Fibroblast of lung (primary cell): ENCODE measurements around the gene RSPH9. TPM values are rescaled to one million over a fixed set of nuclear protein-coding genes. Genes with fewer than 3 reads are reported as not detected.

ENCODE experiments used
- DNase-seq, 2 donors: peaks; one replicate each; pipeline versions ENCODE4 v3.0.0 to v3.0.0-alpha.2; 2010; ENCODE audit warnings: low read depth in 2 of 2
- H2AFZ ChIP-seq: 2 replicates; pipeline ENCODE4 v1.5.1; 2012; ENCODE audit warnings: low read length, control low read depth, inconsistent platforms
- H3K27ac ChIP-seq: 2 replicates; pipeline ENCODE4 v1.5.1; 2011; ENCODE audit warnings: low read length, control low read depth; ENCODE audit not compliant: insufficient read depth
- H3K27me3 ChIP-seq: 2 replicates; pipeline ENCODE4 v1.5.1; 2011; ENCODE audit warnings: mild to moderate bottlenecking, low read length; ENCODE audit not compliant: control insufficient read depth, insufficient read depth
- H3K36me3 ChIP-seq: 2 replicates; pipeline ENCODE4 v1.5.1; 2011; ENCODE audit warnings: low read length; ENCODE audit not compliant: control insufficient read depth, insufficient read depth
- H3K4me1 ChIP-seq: 2 replicates; pipeline ENCODE4 v1.5.1; 2011; ENCODE audit warnings: low read length; ENCODE audit not compliant: control insufficient read depth, insufficient read depth; ENCODE audit errors: extremely low read depth
- H3K4me2 ChIP-seq: 2 replicates; pipeline ENCODE4 v1.5.1; 2011; ENCODE audit warnings: low read length, control low read depth; ENCODE audit not compliant: insufficient read depth; ENCODE audit errors: extremely low read depth
- H3K4me3 ChIP-seq, 4 experiments: fragments of 200-600 bp in 1 of 4; sonication (generic) in 1 of 4; replicated peaks in 1 of 4; 2 replicates each; pipeline ENCODE4 v1.5.1; 2011 to 2016; ENCODE audit warnings: low read length in 4 of 4, low read depth in 3 of 4, mild to moderate bottlenecking in 3 of 4, control low read depth in 2 of 4, inconsistent platforms in 1 of 4, mixed read lengths in 1 of 4; ENCODE audit not compliant: insufficient read depth in 1 of 4; ENCODE audit errors: control extremely low read depth in 1 of 4
- H3K79me2 ChIP-seq: 2 replicates; pipeline ENCODE4 v1.5.1; 2012; ENCODE audit warnings: mild to moderate bottlenecking, low read length, inconsistent platforms; ENCODE audit not compliant: control insufficient read depth, insufficient read depth
- H3K9ac ChIP-seq: 2 replicates; pipeline ENCODE4 v1.5.1; 2011; ENCODE audit warnings: mild to moderate bottlenecking, low read length, control low read depth; ENCODE audit not compliant: insufficient read depth
- H3K9me3 ChIP-seq: 2 replicates; pipeline ENCODE4 v1.5.1; 2012; ENCODE audit warnings: low read depth, low read length; ENCODE audit not compliant: control insufficient read depth, insufficient read depth
- H4K20me1 ChIP-seq: 2 replicates; pipeline ENCODE4 v1.5.1; 2011; ENCODE audit warnings: low read length; ENCODE audit not compliant: control insufficient read depth, insufficient read depth; ENCODE audit errors: extremely low read depth
- EZH2 ChIP-seq: IDR thresholded peaks from 2 replicates; pipeline ENCODE4 v1.5.1; 2012; ENCODE audit warnings: low read length, control low read depth, mild to moderate bottlenecking; ENCODE audit errors: missing control alignments
- polyA plus RNA-seq, 2 donors: library from polyadenylated mRNA; depleted of rRNA in 1 of 2; stranded (reverse) in 1 of 2; unstranded in 1 of 2; fragments of >200 nt; gene quantifications; 2 replicates each; pipeline ENCODE4 v1.2.1, GENCODE V29; 2011 to 2012; ENCODE audit warnings: missing spikeins in 1 of 2
- total RNA-seq: library from RNA; depleted of rRNA; stranded (reverse); fragments of >200 nt; gene quantifications from 2 replicates; pipeline ENCODE4 v1.2.1, GENCODE V29; 2014
- TF ChIP-seq, protein P1 (sequence below), 2 donors: IDR thresholded peaks in 1 of 2; conservative IDR thresholded peaks in 1 of 2; 1 replicate in 1 of 2; 2 replicates in 1 of 2; pipeline ENCODE4 v1.5.1; 2011 to 2012; ENCODE audit warnings: low read length in 2 of 2, control low read depth in 1 of 2, inconsistent platforms in 1 of 2, low read depth in 1 of 2, mild to moderate bottlenecking in 1 of 2

The RSPH9 gene
- total and polyA plus RNA-seq, 2 donors (not counting 1 experiment from before 2014, with no cell fraction given) = 0.87 to 1.7 TPM

DNA sequence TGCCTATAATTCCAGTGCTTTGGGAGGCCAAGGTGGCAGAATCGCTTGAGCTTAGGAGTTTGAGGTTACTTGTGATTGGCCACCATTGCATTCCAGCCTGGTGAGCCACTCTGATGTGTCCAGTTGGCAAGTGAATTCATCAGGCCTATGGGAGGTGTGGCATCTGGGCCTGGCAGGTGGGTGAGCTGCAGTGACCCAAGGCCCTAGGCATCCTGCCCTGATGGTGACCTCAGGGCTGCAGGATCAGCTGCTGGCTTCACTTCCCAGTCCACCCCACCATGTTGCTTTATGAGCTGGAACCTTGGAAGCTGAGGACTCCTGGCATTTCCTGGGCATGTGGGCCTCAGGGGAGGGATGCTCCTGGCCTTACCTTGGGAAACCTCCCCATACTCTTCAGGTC, 20.5 kb downstream of the RSPH9 start:
- Histone ChIP-seq H3K27ac (no peak overlapping the region), H3K9ac (no peak overlapping the region), H2AFZ (no peak overlapping the region), H3K4me2 (peak overlapping the region; percentile 25), H3K4me3 (no peak overlapping the region), H3K9me3 (no peaks in the 10 kb centered on the region), H3K4me1 (peaks cover 6% of the 10 kb centered on the region), H3K36me3 (no peaks in the 10 kb centered on the region), H3K27me3 (no peaks in the 10 kb centered on the region), H3K79me2 (no peaks in the 10 kb centered on the region), H4K20me1 (peaks cover 2% of the 10 kb centered on the region)
- TF ChIP-seq EZH2 = no peak
- TF ChIP-seq, protein P1, sequence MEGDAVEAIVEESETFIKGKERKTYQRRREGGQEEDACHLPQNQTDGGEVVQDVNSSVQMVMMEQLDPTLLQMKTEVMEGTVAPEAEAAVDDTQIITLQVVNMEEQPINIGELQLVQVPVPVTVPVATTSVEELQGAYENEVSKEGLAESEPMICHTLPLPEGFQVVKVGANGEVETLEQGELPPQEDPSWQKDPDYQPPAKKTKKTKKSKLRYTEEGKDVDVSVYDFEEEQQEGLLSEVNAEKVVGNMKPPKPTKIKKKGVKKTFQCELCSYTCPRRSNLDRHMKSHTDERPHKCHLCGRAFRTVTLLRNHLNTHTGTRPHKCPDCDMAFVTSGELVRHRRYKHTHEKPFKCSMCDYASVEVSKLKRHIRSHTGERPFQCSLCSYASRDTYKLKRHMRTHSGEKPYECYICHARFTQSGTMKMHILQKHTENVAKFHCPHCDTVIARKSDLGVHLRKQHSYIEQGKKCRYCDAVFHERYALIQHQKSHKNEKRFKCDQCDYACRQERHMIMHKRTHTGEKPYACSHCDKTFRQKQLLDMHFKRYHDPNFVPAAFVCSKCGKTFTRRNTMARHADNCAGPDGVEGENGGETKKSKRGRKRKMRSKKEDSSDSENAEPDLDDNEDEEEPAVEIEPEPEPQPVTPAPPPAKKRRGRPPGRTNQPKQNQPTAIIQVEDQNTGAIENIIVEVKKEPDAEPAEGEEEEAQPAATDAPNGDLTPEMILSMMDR (conservative IDR thresholded peaks at IDR 0.05 in 1 of 2, IDR thresholded peaks at IDR 0.05 in 1 of 2; ENCODE audit: low read depth in 1 of 2, low read length in 2 of 2) = no peak
- peak in 1 of 2 donors; percentile 34 for DNase-seq

DNA sequence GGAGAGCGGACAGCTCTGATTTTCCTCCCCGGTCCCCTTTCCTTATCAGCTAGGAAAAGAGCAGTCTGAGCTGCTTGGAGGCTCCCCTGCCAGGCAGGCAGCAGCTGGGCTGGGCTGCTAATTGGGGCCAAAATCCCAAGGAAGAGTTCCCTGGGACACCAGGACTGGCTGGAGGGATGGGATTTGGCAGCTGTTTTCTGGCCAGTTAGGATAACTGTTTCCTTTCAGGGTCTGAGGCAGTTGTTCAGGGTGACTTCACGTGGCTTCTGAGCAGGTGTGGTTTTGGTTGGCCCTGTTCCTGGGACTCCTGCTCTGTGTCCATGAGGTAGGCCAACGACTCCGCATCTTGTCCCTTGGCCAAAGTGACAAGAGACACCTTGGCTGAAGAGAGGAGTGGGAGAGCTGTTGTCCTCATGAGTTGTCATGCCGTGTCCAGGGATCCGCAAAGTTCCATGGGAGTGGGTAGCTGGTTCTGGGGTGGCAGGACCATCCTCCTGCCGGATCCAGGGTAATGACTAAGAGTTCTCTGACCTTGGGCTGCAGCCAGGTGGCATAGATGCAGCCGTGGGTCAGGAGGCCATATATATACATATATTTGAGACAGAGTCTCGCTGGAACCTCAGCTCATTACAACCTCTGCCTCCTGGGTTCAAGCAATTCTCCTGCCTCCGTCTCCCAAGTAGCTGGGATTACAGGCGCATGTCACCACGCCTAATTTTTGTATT, 21.5 kb downstream of the RSPH9 start:
- TF ChIP-seq, protein P1 (conservative IDR thresholded peaks at IDR 0.05 in 1 of 2, IDR thresholded peaks at IDR 0.05 in 1 of 2; ENCODE audit: low read depth in 1 of 2, low read length in 2 of 2) = no peak
- no peak for TF ChIP-seq EZH2
- no peaks in the 10 kb centered on the region for H3K9me3 ChIP-seq
- H3K36me3 ChIP-seq = peaks cover 5% of the 10 kb centered on the region
- no peak overlapping the region for H3K27ac ChIP-seq
- no peak overlapping the region for H2AFZ ChIP-seq
- no peak for DNase-seq
- no peaks in the 10 kb centered on the region for H3K27me3 ChIP-seq
- no peak overlapping the region for H3K4me3 ChIP-seq
- no peak overlapping the region for H3K9ac ChIP-seq
- no peak overlapping the region for H3K4me2 ChIP-seq
- peaks cover 2% of the 10 kb centered on the region for H4K20me1 ChIP-seq
- peaks cover 6% of the 10 kb centered on the region for H3K4me1 ChIP-seq
- H3K79me2 ChIP-seq = no peaks in the 10 kb centered on the region

DNA sequence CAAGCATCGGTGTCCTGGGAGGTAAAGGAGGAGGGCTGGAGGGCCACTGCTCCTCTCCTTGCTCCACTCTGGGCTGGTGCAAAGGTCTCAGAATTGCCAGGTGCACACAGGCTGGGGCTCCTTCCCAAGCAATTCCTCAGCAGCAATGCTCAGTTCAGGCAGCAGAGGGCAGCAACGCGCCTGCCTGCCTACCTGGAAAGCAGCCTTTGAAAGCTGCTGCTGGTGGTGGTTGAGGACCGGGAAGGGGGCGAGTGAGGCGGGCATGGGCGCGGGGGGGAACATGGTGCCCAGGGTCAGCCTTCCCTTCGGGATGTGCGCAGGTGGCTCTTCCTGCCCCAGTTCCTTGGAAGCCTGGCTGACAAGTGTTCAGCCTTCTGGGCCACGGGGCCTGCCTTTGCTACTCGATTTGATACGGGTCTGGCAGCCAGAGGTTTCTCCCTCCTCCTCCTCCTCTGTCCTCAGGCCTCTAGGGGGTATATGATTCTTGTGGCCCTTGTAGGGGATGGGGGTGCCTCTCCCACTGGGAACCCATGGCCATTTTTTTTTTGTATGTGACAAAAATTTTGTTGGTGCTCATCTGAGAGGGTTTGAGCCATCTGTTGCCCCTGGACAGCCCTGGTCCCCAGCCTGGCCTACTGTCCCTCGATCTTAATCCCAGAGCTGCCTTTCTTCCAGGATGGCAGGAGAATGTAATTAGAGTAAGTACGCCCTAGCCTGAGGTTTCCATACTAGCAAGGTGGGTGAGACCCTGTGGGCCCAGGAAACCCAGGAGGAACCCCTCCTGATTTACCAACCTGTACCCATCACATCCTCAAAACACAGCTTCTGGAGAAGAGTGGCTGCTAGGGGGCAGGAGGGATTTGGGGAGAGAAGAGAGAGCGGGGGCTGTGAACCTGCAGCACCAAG, 22.7 kb downstream of the RSPH9 start:
- Histone ChIP-seq H2AFZ (no peak overlapping the region), H3K9me3 (no peaks in the 10 kb centered on the region), H4K20me1 (peaks cover 2% of the 10 kb centered on the region), H3K27me3 (no peaks in the 10 kb centered on the region), H3K79me2 (no peaks in the 10 kb centered on the region), H3K4me2 (no peak overlapping the region), H3K36me3 (peaks cover 14% of the 10 kb centered on the region), H3K4me1 (peaks cover 6% of the 10 kb centered on the region), H3K9ac (no peak overlapping the region), H3K4me3 (no peak overlapping the region), H3K27ac (no peak overlapping the region)
- no peak for TF ChIP-seq EZH2
- TF ChIP-seq, protein P1 (conservative IDR thresholded peaks at IDR 0.05 in 1 of 2, IDR thresholded peaks at IDR 0.05 in 1 of 2; ENCODE audit: low read depth in 1 of 2, low read length in 2 of 2) = peak; percentile 89 to 93
- DNase-seq = peak; percentile 48 to 67
